Measurements from ENCODE around the gene DMAP1. TPM values are rescaled to one million over a fixed set of nuclear protein-coding genes. Genes with fewer than 3 reads are reported as not detected.

Gene DMAP1
- total and polyA plus RNA-seq, 2 of the 8 experiments (the other 6 are each of a cell fraction or from before 2014, with no cell fraction given), result 36.4 to 42.4 TPM

DNA sequence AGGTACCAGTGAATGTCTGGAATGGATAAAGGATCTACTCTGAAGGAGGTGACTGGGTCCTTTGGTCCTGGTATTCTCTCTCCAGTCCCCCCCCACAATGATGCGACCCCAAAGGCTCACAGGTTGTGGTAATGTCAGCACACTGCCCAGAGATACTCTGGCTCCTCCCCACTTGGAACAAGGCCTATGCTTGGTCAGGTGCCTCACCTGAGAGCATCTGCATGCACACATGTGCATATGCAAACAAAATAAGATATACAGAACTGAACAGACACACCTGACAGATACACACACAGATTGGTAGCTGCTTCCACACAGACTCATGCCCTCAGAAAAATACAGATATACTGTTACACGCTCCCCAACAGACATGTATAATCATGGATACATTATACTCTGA lies 33.5 kb downstream of the DMAP1 start (continued):
- no peak for TF ChIP-seq ATF2 (IDR thresholded peaks at IDR 0.05; ENCODE audit: low read length)
- no peak for TF ChIP-seq RAD21 (IDR thresholded peaks at IDR 0.05 in 1 of 2, conservative IDR thresholded peaks at IDR 0.05 in 1 of 2; ENCODE audit: low read depth in 2 of 2, low read length in 2 of 2)
- no peak for TF ChIP-seq SRF (IDR thresholded peaks at IDR 0.05; ENCODE audit: low read depth, low read length)
- no peak for TF ChIP-seq SIN3A (conservative IDR thresholded peaks at IDR 0.05 in 1 of 2, IDR thresholded peaks at IDR 0.05 in 1 of 2; ENCODE audit: low read depth in 1 of 2, low read length in 2 of 2)
- no peak for TF ChIP-seq GABPA (IDR thresholded peaks at IDR 0.05; ENCODE audit: borderline replicate concordance, insufficient read depth, low read length)
- TF ChIP-seq CHD1 (IDR thresholded peaks at IDR 0.05; ENCODE audit: low read depth, low read length), result no peak
- TF ChIP-seq JUND (IDR thresholded peaks at IDR 0.05; ENCODE audit: low read length), result no peak

Data from H1 (cell line).